ENCODE data around the gene DNM2. TPM values are rescaled to one million over a fixed set of nuclear protein-coding genes. Genes with fewer than 3 reads are reported as not detected.

The DNM2 gene
- total RNA-seq, 1 donor from 2014 or later: 102 TPM

DNA sequence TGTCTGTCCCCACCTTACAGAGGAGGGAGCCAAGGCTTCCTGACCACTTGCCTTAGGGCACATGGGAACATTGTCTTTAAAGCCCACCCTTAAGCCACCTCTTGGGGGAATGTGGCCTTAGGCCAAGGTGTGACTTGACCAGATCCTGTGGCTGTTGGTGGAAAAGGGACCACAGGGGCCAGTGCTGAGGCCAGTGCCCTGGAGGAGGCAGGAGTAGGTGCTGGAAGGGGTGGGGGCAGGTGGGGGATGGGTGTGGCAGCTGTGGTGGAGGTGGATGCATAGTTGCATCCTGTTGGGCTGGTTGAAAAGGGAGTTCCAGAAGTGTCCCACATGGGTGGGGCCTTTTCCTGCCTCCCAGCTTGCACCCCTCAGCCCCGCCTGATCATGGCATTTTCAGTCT is 44.8 kb downstream of the DNM2 start:
- DNase-seq (ENCODE audit: low read depth): no peak
- Histone ChIP-seq H3K36me3 (ENCODE audit: control insufficient read depth, insufficient read depth, low read length) (peaks cover 3% of the 10 kb centered on the region), H3K4me3 (ENCODE audit: low read depth, low read length) (no peak overlapping the region), H3K27me3 (ENCODE audit: control insufficient read depth, insufficient read depth, low read length) (no peaks in the 10 kb centered on the region)
- no peak for TF ChIP-seq CTCF (IDR thresholded peaks at IDR 0.05; ENCODE audit: insufficient read depth, low read length, poor library complexity, severe bottlenecking)

- H3K4me3 ChIP-seq (ENCODE audit: low read depth, low read length): no peak overlapping the region
- no peaks in the 10 kb centered on the region for H3K27me3 ChIP-seq (ENCODE audit: control insufficient read depth, insufficient read depth, low read length)
- no peak for TF ChIP-seq CTCF (IDR thresholded peaks at IDR 0.05; ENCODE audit: insufficient read depth, low read length, poor library complexity, severe bottlenecking)
- peaks cover 3% of the 10 kb centered on the region for H3K36me3 ChIP-seq (ENCODE audit: control insufficient read depth, insufficient read depth, low read length)
- no peak for DNase-seq (ENCODE audit: low read depth)
These were observed 45.5 kb downstream of the DNM2 start for GRCh38 chr19:10763411-10763810.

DNA sequence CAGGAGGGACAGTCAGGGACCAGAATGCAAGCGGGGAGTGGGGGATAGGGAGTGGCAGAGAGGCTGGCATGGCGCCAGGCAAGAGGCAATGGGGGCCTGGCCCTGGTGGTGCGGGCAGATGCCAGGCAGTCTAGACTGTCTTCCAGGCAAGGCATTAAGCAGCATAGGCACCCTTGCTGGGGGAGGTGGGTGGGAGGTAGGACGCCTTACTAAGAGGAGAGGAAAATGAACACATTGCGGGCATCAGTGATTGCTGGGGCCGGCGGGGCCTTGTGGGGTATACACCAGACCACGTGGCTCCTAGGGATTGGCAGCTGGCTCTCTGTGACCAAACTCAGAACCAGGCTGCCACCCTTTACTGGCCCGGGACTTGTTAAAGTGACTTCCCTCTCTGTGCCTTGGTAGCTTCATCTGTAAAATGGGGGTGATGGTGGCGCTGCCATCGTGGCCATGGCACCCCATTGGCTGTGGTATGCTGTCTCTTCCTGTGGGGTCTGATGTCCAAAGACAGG is 46.0 kb downstream of the DNM2 start:
- TF ChIP-seq CTCF (IDR thresholded peaks at IDR 0.05; ENCODE audit: insufficient read depth, low read length, poor library complexity, severe bottlenecking): no peak
- Histone ChIP-seq H3K4me3 (ENCODE audit: low read depth, low read length) (no peak overlapping the region), H3K36me3 (ENCODE audit: control insufficient read depth, insufficient read depth, low read length) (peaks cover 5% of the 10 kb centered on the region), H3K27me3 (ENCODE audit: control insufficient read depth, insufficient read depth, low read length) (no peaks in the 10 kb centered on the region)
- no peak for DNase-seq (ENCODE audit: low read depth)

- no peak for TF ChIP-seq CTCF (IDR thresholded peaks at IDR 0.05; ENCODE audit: insufficient read depth, low read length, poor library complexity, severe bottlenecking)
- Histone ChIP-seq H3K4me3 (ENCODE audit: low read depth, low read length) (no peak overlapping the region), H3K27me3 (ENCODE audit: control insufficient read depth, insufficient read depth, low read length) (no peaks in the 10 kb centered on the region), H3K36me3 (ENCODE audit: control insufficient read depth, insufficient read depth, low read length) (peaks cover 5% of the 10 kb centered on the region)
- DNase-seq (ENCODE audit: low read depth): peak; percentile 84
These were observed 46.5 kb downstream of the DNM2 start for GRCh38 chr19:10764340-10764894.

GRCh38 chr19:10766049-10766623 is 48.3 kb downstream of the DNM2 start:
- no peak for DNase-seq (ENCODE audit: low read depth)
- TF ChIP-seq CTCF (IDR thresholded peaks at IDR 0.05; ENCODE audit: insufficient read depth, low read length, poor library complexity, severe bottlenecking): no peak
- H3K36me3 ChIP-seq (ENCODE audit: control insufficient read depth, insufficient read depth, low read length): peaks cover 6% of the 10 kb centered on the region
- H3K4me3 ChIP-seq (ENCODE audit: low read depth, low read length): no peak overlapping the region
- H3K27me3 ChIP-seq (ENCODE audit: control insufficient read depth, insufficient read depth, low read length): no peaks in the 10 kb centered on the region

All from kidney epithelial cell (primary cell).